ENCODE results near the gene SS18. TPM values are rescaled to one million over a fixed set of nuclear protein-coding genes. Genes with fewer than 3 reads are reported as not detected.

The SS18 gene
- total RNA-seq, 1 experiment from 2014 or later, result 60.0 TPM

- no peaks in the 10 kb centered on the region for H3K9me3 ChIP-seq (ENCODE audit: control insufficient read depth in 1 of 2, insufficient read depth in 1 of 2, low read depth in 1 of 2, low read length in 2 of 2)
- peaks cover 0 to 8% of the 10 kb centered on the region in 2 experiments; a peak in 1 of 4 replicates for H3K36me3 ChIP-seq (ENCODE audit: control insufficient read depth in 1 of 2, insufficient read depth in 2 of 2, low read length in 2 of 2)
- ATAC-seq, result no peak
- H2AFZ ChIP-seq (ENCODE audit: low read depth, low read length, poor library complexity, severe bottlenecking), result no peak overlapping the region
- no peak for TF ChIP-seq MAX (IDR thresholded peaks at IDR 0.05)
- TF ChIP-seq JUND (IDR thresholded peaks at IDR 0.05), result no peak
- no peak for TF ChIP-seq POLR2AphosphoS5 (IDR thresholded peaks at IDR 0.05; ENCODE audit: low read depth, low read length)
- TF ChIP-seq EZH2 (IDR thresholded peaks at IDR 0.05), result no peak
- no peak for TF ChIP-seq POLR2A (IDR thresholded peaks at IDR 0.05; ENCODE audit: borderline replicate concordance, extremely low read depth, insufficient read depth, insufficient read length)
- no peak for TF ChIP-seq ATF3 (IDR thresholded peaks at IDR 0.05)
- no peak for TF ChIP-seq CEBPB (IDR thresholded peaks at IDR 0.05; ENCODE audit: low read depth)
- ChIA-PET RAD21 (ENCODE audit: low non-redundant PET in 1 of 2, low total read pairs in 2 of 2, uncharacterized antibody in 2 of 2, unreplicated experiment in 2 of 2) (no interaction called here), POLR2A (no interaction called here), CTCF (no interaction called here)
- H3K4me3 ChIP-seq (replicated peaks in 1 of 2; ENCODE audit: low read depth in 1 of 2, low read length in 2 of 2), result no peak overlapping the region
- H3K4me1 ChIP-seq (ENCODE audit: control insufficient read depth in 1 of 2, insufficient read depth in 2 of 2, low read length in 2 of 2), result no peaks in the 10 kb centered on the region
- no peaks in the 10 kb centered on the region for H3K9me2 ChIP-seq (ENCODE audit: insufficient read depth)
- H4K20me1 ChIP-seq (ENCODE audit: insufficient read depth), result no peaks in the 10 kb centered on the region
- H3K27me3 ChIP-seq (ENCODE audit: insufficient read depth, low read length), result no peaks in the 10 kb centered on the region
- DNase-seq (ENCODE audit: low read depth, low spot score), result no peak
- H3K4me2 ChIP-seq (ENCODE audit: low read length), result no peak overlapping the region
- no TSS peak for BruUV-seq (replicated peaks)
- H3K27ac ChIP-seq (ENCODE audit: low read depth, low read length), result no peak overlapping the region
- intact Hi-C loops (cut with micrococcal nuclease), result no loop called here
- H3K9ac ChIP-seq (ENCODE audit: low read length), result no peak overlapping the region
- peaks cover 56% of the 10 kb centered on the region for H3K79me2 ChIP-seq (ENCODE audit: insufficient read depth, low read length)
Measured at GRCh38 chr18:26044807-26045206, 45.6 kb downstream of the SS18 start.

- intact Hi-C loops (cut with micrococcal nuclease), result no loop called here
- Histone ChIP-seq H3K4me2 (ENCODE audit: low read length) (no peak overlapping the region), H3K4me3 (replicated peaks in 1 of 2; ENCODE audit: low read depth in 1 of 2, low read length in 2 of 2) (no peak overlapping the region), H3K4me1 (ENCODE audit: control insufficient read depth in 1 of 2, insufficient read depth in 2 of 2, low read length in 2 of 2) (no peaks in the 10 kb centered on the region), H2AFZ (ENCODE audit: low read depth, low read length, poor library complexity, severe bottlenecking) (no peak overlapping the region), H3K27me3 (ENCODE audit: insufficient read depth, low read length) (no peaks in the 10 kb centered on the region), H3K36me3 (ENCODE audit: control insufficient read depth in 1 of 2, insufficient read depth in 2 of 2, low read length in 2 of 2) (peaks cover under 1 to 10% of the 10 kb centered on the region in 2 experiments; a peak in 3 of 4 replicates), H3K27ac (ENCODE audit: low read depth, low read length) (no peak overlapping the region), H4K20me1 (ENCODE audit: insufficient read depth) (no peaks in the 10 kb centered on the region), H3K9me2 (ENCODE audit: insufficient read depth) (no peaks in the 10 kb centered on the region), H3K9ac (ENCODE audit: low read length) (no peak overlapping the region), H3K79me2 (ENCODE audit: insufficient read depth, low read length) (peaks cover 30% of the 10 kb centered on the region), H3K9me3 (ENCODE audit: control insufficient read depth in 1 of 2, insufficient read depth in 1 of 2, low read depth in 1 of 2, low read length in 2 of 2) (no peaks in the 10 kb centered on the region)
- DNase-seq (ENCODE audit: low read depth, low spot score), result no peak
- ChIA-PET CTCF (no interaction called here), POLR2A (no interaction called here), RAD21 (ENCODE audit: low non-redundant PET in 1 of 2, low total read pairs in 2 of 2, uncharacterized antibody in 2 of 2, unreplicated experiment in 2 of 2) (no interaction called here)
- no TSS peak for BruUV-seq (replicated peaks)
- no peak for ATAC-seq
- TF ChIP-seq, protein P1, sequence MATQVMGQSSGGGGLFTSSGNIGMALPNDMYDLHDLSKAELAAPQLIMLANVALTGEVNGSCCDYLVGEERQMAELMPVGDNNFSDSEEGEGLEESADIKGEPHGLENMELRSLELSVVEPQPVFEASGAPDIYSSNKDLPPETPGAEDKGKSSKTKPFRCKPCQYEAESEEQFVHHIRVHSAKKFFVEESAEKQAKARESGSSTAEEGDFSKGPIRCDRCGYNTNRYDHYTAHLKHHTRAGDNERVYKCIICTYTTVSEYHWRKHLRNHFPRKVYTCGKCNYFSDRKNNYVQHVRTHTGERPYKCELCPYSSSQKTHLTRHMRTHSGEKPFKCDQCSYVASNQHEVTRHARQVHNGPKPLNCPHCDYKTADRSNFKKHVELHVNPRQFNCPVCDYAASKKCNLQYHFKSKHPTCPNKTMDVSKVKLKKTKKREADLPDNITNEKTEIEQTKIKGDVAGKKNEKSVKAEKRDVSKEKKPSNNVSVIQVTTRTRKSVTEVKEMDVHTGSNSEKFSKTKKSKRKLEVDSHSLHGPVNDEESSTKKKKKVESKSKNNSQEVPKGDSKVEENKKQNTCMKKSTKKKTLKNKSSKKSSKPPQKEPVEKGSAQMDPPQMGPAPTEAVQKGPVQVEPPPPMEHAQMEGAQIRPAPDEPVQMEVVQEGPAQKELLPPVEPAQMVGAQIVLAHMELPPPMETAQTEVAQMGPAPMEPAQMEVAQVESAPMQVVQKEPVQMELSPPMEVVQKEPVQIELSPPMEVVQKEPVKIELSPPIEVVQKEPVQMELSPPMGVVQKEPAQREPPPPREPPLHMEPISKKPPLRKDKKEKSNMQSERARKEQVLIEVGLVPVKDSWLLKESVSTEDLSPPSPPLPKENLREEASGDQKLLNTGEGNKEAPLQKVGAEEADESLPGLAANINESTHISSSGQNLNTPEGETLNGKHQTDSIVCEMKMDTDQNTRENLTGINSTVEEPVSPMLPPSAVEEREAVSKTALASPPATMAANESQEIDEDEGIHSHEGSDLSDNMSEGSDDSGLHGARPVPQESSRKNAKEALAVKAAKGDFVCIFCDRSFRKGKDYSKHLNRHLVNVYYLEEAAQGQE (IDR thresholded peaks at IDR 0.05; ENCODE audit: low read depth), result no peak
- TF ChIP-seq RAD21 (IDR thresholded peaks at IDR 0.05; ENCODE audit: low read depth) (no peak), ZBTB33 (IDR thresholded peaks at IDR 0.05; ENCODE audit: extremely low read depth, insufficient replicate concordance, low read length) (no peak), ELF1 (IDR thresholded peaks at IDR 0.05; ENCODE audit: borderline replicate concordance, low read depth) (no peak), ZFX (IDR thresholded peaks at IDR 0.05) (no peak), SIN3A (IDR thresholded peaks at IDR 0.05; ENCODE audit: low read depth) (no peak), MAX (IDR thresholded peaks at IDR 0.05) (no peak), SP1 (IDR thresholded peaks at IDR 0.05; ENCODE audit: low read depth) (no peak), ATF3 (IDR thresholded peaks at IDR 0.05) (no peak), EZH2phosphoT487 (IDR thresholded peaks at IDR 0.05; ENCODE audit: borderline replicate concordance) (no peak)
Measured at GRCh38 chr18:26040051-26040656, 50.3 kb downstream of the SS18 start.

Data from HCT116 (cell line).